ENCODE measurements around the gene UBQLN3.

DNA sequence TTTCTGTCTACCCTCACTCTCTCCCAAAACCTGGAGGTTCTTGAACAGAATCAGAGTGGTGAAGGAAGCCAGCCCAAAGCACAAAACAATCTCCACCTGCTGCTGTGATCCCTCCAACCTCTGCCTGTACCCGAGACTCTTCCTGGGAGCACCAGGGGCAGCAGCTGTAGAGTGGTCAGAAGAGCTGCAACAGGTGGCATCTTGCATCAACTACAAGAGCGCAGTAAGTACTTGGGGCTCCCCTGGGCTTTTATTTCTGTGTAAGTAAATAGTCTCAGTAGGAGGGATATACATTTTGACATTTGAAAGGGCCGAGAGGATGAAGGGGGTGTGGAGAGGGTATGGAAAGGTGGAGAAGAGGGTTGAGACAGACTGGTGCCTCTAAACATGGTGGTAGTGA lies 15.0 kb upstream of the UBQLN3 start:
- no peak for TF ChIP-seq ZNF837 (tag by site-specific recombination; IDR thresholded peaks at IDR 0.05)
- TF ChIP-seq, protein P1, sequence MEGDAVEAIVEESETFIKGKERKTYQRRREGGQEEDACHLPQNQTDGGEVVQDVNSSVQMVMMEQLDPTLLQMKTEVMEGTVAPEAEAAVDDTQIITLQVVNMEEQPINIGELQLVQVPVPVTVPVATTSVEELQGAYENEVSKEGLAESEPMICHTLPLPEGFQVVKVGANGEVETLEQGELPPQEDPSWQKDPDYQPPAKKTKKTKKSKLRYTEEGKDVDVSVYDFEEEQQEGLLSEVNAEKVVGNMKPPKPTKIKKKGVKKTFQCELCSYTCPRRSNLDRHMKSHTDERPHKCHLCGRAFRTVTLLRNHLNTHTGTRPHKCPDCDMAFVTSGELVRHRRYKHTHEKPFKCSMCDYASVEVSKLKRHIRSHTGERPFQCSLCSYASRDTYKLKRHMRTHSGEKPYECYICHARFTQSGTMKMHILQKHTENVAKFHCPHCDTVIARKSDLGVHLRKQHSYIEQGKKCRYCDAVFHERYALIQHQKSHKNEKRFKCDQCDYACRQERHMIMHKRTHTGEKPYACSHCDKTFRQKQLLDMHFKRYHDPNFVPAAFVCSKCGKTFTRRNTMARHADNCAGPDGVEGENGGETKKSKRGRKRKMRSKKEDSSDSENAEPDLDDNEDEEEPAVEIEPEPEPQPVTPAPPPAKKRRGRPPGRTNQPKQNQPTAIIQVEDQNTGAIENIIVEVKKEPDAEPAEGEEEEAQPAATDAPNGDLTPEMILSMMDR (tag by site-specific recombination; IDR thresholded peaks at IDR 0.05) = no peak

Data from HEK293 (cell line).